Lung microvascular endothelial cell (primary cell): Measurements from ENCODE around the gene HPCAL1. TPM values are rescaled to one million over a fixed set of nuclear protein-coding genes. Genes with fewer than 3 reads are reported as not detected.

Experiments
- total RNA-seq: library from RNA; depleted of rRNA; stranded (reverse); fragments of >200 nt; gene quantifications from 2 replicates; pipeline ENCODE4 v1.2.1, GENCODE V29; 2014

Gene HPCAL1
- total RNA-seq, 1 donor from 2014 or later = 33.7 TPM

Other genes starting within 250 kb of the HPCAL1 start
- gene CYS1, start 222.5 kb upstream of the HPCAL1 start, total RNA-seq = under 0.01 TPM in 1 of 2 replicates, not detected in the other
- 5.6 and 16.1 TPM in 2 replicates for gene RRM2, start 180.2 kb upstream of the HPCAL1 start, total RNA-seq
- 35.5 and 47.3 TPM in 2 replicates for gene ODC1, start 145.4 kb downstream of the HPCAL1 start, total RNA-seq